HG02759 (cell line): Measurements from ENCODE around the gene CTAGE15.

Source experiments
- ATAC-seq: cut with Tn5 transposase; IDR thresholded peaks from one replicate; pipeline ENCODE4 v1.9.1; 2021; ENCODE audit warnings: mild to moderate bottlenecking, moderate library complexity; ENCODE audit not compliant: unreplicated experiment

Gene CTAGE15

GRCh38 chr7:143621175-143621574, 49.6 kb downstream of the CTAGE15 start:
- ATAC-seq = peak; percentile 38

- peak; percentile 24 for ATAC-seq
Measured at GRCh38 chr7:143622130-143622529, 50.5 kb downstream of the CTAGE15 start.
